Measurements from ENCODE around the gene PLPPR3.

DNA sequence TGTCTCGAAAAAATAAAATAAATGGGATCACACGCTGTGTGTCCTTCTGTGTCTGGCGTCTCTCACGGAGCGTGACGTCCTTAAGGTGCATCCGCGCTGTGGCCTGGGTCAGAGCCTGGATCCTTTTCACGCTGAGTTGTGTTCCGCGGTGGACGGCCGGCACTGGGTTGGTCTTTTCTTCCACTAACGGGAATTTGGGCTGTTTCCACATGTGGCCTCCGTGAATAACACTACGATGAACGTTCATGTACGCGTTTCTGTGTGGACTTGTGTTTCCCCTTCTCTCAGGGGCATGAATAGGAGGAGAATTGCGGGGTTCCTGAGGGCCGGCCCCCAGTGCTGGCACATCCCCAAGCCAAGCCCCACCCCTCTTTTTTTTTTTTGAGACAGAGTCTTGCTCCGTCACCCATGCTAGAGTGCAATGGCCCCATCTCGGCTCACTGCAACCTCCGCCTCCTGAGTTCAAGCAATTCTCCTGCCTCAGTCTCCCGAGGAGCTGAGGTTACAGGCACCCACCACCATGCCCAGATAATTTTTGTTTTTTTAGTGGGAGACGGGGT is 30.7 kb downstream of the PLPPR3 start:
- TF ChIP-seq, protein P1, sequence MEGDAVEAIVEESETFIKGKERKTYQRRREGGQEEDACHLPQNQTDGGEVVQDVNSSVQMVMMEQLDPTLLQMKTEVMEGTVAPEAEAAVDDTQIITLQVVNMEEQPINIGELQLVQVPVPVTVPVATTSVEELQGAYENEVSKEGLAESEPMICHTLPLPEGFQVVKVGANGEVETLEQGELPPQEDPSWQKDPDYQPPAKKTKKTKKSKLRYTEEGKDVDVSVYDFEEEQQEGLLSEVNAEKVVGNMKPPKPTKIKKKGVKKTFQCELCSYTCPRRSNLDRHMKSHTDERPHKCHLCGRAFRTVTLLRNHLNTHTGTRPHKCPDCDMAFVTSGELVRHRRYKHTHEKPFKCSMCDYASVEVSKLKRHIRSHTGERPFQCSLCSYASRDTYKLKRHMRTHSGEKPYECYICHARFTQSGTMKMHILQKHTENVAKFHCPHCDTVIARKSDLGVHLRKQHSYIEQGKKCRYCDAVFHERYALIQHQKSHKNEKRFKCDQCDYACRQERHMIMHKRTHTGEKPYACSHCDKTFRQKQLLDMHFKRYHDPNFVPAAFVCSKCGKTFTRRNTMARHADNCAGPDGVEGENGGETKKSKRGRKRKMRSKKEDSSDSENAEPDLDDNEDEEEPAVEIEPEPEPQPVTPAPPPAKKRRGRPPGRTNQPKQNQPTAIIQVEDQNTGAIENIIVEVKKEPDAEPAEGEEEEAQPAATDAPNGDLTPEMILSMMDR (IDR thresholded peaks at IDR 0.05; ENCODE audit: low read depth, low read length), result no peak
- TF ChIP-seq MAX (IDR thresholded peaks at IDR 0.05; ENCODE audit: low read depth, low read length), result no peak
